ENCODE data around the gene PDCL2. TPM values are rescaled to one million over a fixed set of nuclear protein-coding genes. Genes with fewer than 3 reads are reported as not detected.

The PDCL2 gene
- total and polyA plus RNA-seq, 2 of the 13 experiments (the other 11 are each of a cell fraction or from before 2014, with no cell fraction given): not detected

- H3K27me3 ChIP-seq (ENCODE audit: control insufficient read depth in 1 of 2, insufficient read depth in 2 of 2, low read length in 2 of 2): peaks cover 7 to 43% of the 10 kb centered on the region in 2 experiments
- POLR2A ChIA-PET: no interaction called here
- no peak for TF ChIP-seq ZNF619 (CRISPR knock-in tag; IDR thresholded peaks at IDR 0.05)
- WGBS (ENCODE audit: low lambda C conversion rate): 2% methylated on average over 6 of the region's 6 CpGs
- peaks cover 14% of the 10 kb centered on the region for H3K4me1 ChIP-seq (ENCODE audit: insufficient read depth, low read length)
- H3K9ac ChIP-seq (ENCODE audit: insufficient read depth, low read depth, low read length): no peak overlapping the region
- no peaks in the 10 kb centered on the region for H3K36me3 ChIP-seq (replicated peaks in 1 of 2; ENCODE audit: control insufficient read depth in 1 of 2, insufficient read depth in 2 of 2, low read length in 2 of 2)
- FAIRE-seq (no peak), DNase-seq (ENCODE audit: low spot score) (no peak), ATAC-seq (no peak)
- intact Hi-C loops (cut with micrococcal nuclease; ENCODE audit: unreplicated experiment): no loop called here
- H3K4me2 ChIP-seq (ENCODE audit: low read depth, low read length): no peak overlapping the region
- no peak overlapping the region for H2AFZ ChIP-seq (ENCODE audit: low read length)
- CTCF ChIA-PET (ENCODE audit: low intra/inter-chr PET ratio, low total read pairs): no interaction called here
- BruUV-seq (replicated peaks): no TSS peak
- no peaks in the 10 kb centered on the region for H3K9me3 ChIP-seq (ENCODE audit: low read length)
- no peaks in the 10 kb centered on the region for H3K79me2 ChIP-seq (ENCODE audit: insufficient read depth, low read length)
- in situ Hi-C loops (cut with HindIII; ENCODE audit: extremely low pct_ligation_motif_present, low pct_unique_long_range_greater_than_20kb): no loop called here
- H3K27ac ChIP-seq (ENCODE audit: extremely low read length, insufficient read depth, low read length): no peak overlapping the region
- no peaks in the 10 kb centered on the region for H4K20me1 ChIP-seq (ENCODE audit: insufficient read depth, low read length)
- no peak overlapping the region for H3K4me3 ChIP-seq (replicated peaks in 1 of 3; ENCODE audit: insufficient read depth in 1 of 3, low read depth in 2 of 3, low read length in 3 of 3)
These were observed 41.9 kb upstream of the PDCL2 start for GRCh38 chr4:55633903-55634302.

GRCh38 chr4:55625835-55626234 is 33.8 kb upstream of the PDCL2 start:
- ChIA-PET CTCF (ENCODE audit: low intra/inter-chr PET ratio, low total read pairs) (no interaction called here), POLR2A (no interaction called here)
- BruUV-seq (replicated peaks): no TSS peak
- no peaks in the 10 kb centered on the region for H3K79me2 ChIP-seq (ENCODE audit: insufficient read depth, low read length)
- H3K9ac ChIP-seq (ENCODE audit: insufficient read depth, low read depth, low read length): no peak overlapping the region
- DNase-seq (ENCODE audit: low spot score): no peak
- no peaks in the 10 kb centered on the region for H3K4me1 ChIP-seq (ENCODE audit: insufficient read depth, low read length)
- H3K27me3 ChIP-seq (ENCODE audit: control insufficient read depth in 1 of 2, insufficient read depth in 2 of 2, low read length in 2 of 2): no peaks in the 10 kb centered on the region
- WGBS (ENCODE audit: low lambda C conversion rate): 0% methylated on average over 2 of the region's 2 CpGs
- no peak overlapping the region for H3K27ac ChIP-seq (ENCODE audit: extremely low read length, insufficient read depth, low read length)
- no peak for ATAC-seq
- TF ChIP-seq CCAR2 (optimal IDR thresholded peaks at IDR 0.05; ENCODE audit: low read depth, low read length): no peak
- TF ChIP-seq ZNF24 (IDR thresholded peaks at IDR 0.05): no peak
- TF ChIP-seq ARHGAP35 (CRISPR knock-in tag; IDR thresholded peaks at IDR 0.05; ENCODE audit: borderline replicate concordance): no peak
- TF ChIP-seq ZNF317 (CRISPR knock-in tag; IDR thresholded peaks at IDR 0.05): no peak
- TF ChIP-seq ZC3H4 (CRISPR knock-in tag; IDR thresholded peaks at IDR 0.05; ENCODE audit: borderline replicate concordance): no peak
- TF ChIP-seq PHF8 (CRISPR knock-in tag; IDR thresholded peaks at IDR 0.05): no peak
- TF ChIP-seq ZNF841 (CRISPR knock-in tag; IDR thresholded peaks at IDR 0.05; ENCODE audit: borderline replicate concordance): no peak
- TF ChIP-seq SP4 (CRISPR knock-in tag; IDR thresholded peaks at IDR 0.05): no peak
- TF ChIP-seq ATAD3A (CRISPR knock-in tag; IDR thresholded peaks at IDR 0.05): no peak
- no peak for TF ChIP-seq ZNF850 (CRISPR knock-in tag; conservative IDR thresholded peaks at IDR 0.05)
- no peak for TF ChIP-seq CENPT (CRISPR knock-in tag; IDR thresholded peaks at IDR 0.05; ENCODE audit: low read depth)
- no peak for TF ChIP-seq MEIS1 (CRISPR knock-in tag; IDR thresholded peaks at IDR 0.05; ENCODE audit: borderline replicate concordance)
- TF ChIP-seq NBN (conservative IDR thresholded peaks at IDR 0.05): no peak
- no peak for TF ChIP-seq ZNF605 (CRISPR knock-in tag; IDR thresholded peaks at IDR 0.05)
- no peak for TF ChIP-seq ATM (IDR thresholded peaks at IDR 0.05; ENCODE audit: borderline replicate concordance)
- no peak for TF ChIP-seq ZNF333 (CRISPR knock-in tag; IDR thresholded peaks at IDR 0.05; ENCODE audit: borderline replicate concordance)
- no peak for TF ChIP-seq ZNF251 (CRISPR knock-in tag; IDR thresholded peaks at IDR 0.05)
- H3K4me2 ChIP-seq (ENCODE audit: low read depth, low read length): no peak overlapping the region
- no peaks in the 10 kb centered on the region for H3K36me3 ChIP-seq (replicated peaks in 1 of 2; ENCODE audit: control insufficient read depth in 1 of 2, insufficient read depth in 2 of 2, low read length in 2 of 2)
- intact Hi-C loops (cut with micrococcal nuclease; ENCODE audit: unreplicated experiment): loop anchor here (5.0 kb wide), 1 partner anchor 269 kb away; no protein-coding TSS in a partner anchor
- in situ Hi-C loops (cut with HindIII; ENCODE audit: extremely low pct_ligation_motif_present, low pct_unique_long_range_greater_than_20kb): no loop called here
- no peak overlapping the region for H3K4me3 ChIP-seq (replicated peaks in 1 of 3; ENCODE audit: insufficient read depth in 1 of 3, low read depth in 2 of 3, low read length in 3 of 3)
- FAIRE-seq: no peak
- H4K20me1 ChIP-seq (ENCODE audit: insufficient read depth, low read length): no peaks in the 10 kb centered on the region
- no peak overlapping the region for H2AFZ ChIP-seq (ENCODE audit: low read length)
- H3K9me3 ChIP-seq (ENCODE audit: low read length): no peaks in the 10 kb centered on the region
